ENCODE data around the gene EVI5L.
A peak's percentile ranks its signal among the peaks of the same experiment; 100 is the strongest.

Gene EVI5L

DNA sequence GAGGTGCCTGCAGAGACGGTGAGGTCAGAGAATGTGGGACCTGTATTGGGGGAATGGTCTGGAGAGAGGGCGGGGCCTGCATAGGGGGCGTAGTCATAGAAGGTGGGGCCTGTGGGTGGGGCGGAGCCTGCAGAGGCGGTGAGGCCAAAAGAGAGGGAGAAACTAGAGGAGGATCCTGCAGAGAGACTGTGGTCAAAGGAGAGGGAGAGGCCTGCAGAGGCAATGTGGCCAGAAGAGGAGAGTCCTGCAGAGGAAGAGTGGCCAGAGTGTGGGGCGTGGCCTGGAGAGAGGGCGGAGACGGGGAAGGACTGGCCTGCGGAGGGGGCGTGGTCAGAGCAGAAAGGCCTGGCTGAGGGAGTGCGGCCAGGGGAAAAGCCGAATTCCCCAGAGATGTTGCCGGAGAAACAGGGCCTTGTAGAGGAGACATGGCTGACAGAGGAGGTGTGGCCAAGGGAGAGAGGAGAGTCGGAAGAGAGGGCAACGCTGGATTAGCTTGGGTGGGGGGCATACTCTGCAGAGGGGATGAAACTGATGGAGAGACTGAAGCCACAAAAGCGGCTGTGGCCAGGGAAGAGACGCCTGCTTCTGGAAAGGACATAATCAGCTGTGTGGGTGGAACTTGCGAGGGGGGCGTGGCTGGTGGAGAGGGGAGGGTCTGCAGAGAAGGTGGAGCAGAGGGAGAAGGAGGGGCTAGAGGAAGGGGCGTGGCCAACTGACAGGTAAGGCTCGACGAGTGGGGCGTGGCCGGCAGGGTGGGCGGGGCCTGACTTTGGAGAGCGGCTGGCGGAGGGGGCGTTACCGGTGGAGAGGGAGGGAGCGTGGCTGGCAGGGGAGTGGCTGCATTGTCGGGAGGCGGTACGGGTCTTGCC lies 41.7 kb downstream of the EVI5L start:
- H3K9ac ChIP-seq (ENCODE audit: low read depth, low read length): no peak overlapping the region
- H3K9me3 ChIP-seq (replicated peaks; ENCODE audit: low read length): no peaks in the 10 kb centered on the region
- peak overlapping the region; percentile 83 for H3K4me2 ChIP-seq (ENCODE audit: low read length)
- no peaks in the 10 kb centered on the region for H3K36me3 ChIP-seq (ENCODE audit: insufficient read depth, low read length)
- H3K4me3 ChIP-seq (ENCODE audit: low read length): peak overlapping the region; percentile 64
- peaks cover 19% of the 10 kb centered on the region for H3K4me1 ChIP-seq (ENCODE audit: control insufficient read depth, insufficient read depth, low read length)
- H3K27me3 ChIP-seq (ENCODE audit: control insufficient read depth, insufficient read depth, low read length): peaks cover 36% of the 10 kb centered on the region

DNA sequence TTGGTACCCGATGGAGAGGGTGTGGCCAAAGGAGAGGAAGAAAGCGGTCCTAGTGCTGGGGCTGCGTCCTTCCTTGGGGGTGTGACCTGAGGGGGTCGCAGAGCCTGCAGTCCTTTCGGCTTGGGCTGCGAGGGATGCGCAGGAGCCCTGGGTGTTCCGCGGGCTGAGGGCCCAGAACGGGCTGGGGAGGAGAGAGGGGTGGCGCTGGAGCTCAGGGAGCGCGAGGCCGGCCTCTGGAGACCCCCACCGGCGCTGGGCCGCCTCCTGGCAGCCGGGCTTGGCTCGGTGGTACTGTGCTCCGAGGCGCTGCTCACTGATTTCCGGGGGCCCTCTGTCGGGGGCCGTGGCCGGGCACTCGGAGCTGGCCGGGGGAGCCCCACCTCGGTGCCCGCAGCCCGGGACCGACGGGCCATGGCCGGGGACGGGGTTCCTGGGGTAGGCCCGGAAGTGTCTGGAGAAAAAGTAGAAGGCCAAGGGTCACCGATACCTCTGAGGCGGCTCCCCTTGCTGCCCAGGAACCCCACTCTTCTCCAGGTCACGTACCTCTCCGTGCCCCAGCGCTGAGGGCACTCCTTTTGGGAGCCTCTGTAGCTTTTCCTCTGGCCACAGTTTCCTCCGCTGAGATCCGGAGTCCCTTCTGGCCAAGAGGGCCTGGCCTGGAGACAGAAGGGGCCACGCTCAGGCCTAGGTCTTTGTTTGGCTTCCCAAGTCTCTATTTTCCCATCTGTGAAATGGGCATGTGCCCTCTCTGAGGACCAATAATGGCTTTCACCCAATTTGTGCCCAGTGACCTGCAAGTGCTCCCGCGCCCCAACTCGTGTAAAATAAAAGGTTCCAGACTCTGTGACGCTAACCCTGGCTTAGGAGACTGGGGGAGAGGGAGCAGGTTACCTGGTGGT lies 42.5 kb downstream of the EVI5L start:
- no peaks in the 10 kb centered on the region for H3K36me3 ChIP-seq (ENCODE audit: insufficient read depth, low read length)
- H3K9me3 ChIP-seq (replicated peaks; ENCODE audit: low read length): no peaks in the 10 kb centered on the region
- H3K4me3 ChIP-seq (ENCODE audit: low read length): no peak overlapping the region
- H3K27me3 ChIP-seq (ENCODE audit: control insufficient read depth, insufficient read depth, low read length): peaks cover 27% of the 10 kb centered on the region
- no peak overlapping the region for H3K9ac ChIP-seq (ENCODE audit: low read depth, low read length)
- peak overlapping the region; percentile 83 for H3K4me2 ChIP-seq (ENCODE audit: low read length)
- H3K4me1 ChIP-seq (ENCODE audit: control insufficient read depth, insufficient read depth, low read length): peaks cover 23% of the 10 kb centered on the region

DNA sequence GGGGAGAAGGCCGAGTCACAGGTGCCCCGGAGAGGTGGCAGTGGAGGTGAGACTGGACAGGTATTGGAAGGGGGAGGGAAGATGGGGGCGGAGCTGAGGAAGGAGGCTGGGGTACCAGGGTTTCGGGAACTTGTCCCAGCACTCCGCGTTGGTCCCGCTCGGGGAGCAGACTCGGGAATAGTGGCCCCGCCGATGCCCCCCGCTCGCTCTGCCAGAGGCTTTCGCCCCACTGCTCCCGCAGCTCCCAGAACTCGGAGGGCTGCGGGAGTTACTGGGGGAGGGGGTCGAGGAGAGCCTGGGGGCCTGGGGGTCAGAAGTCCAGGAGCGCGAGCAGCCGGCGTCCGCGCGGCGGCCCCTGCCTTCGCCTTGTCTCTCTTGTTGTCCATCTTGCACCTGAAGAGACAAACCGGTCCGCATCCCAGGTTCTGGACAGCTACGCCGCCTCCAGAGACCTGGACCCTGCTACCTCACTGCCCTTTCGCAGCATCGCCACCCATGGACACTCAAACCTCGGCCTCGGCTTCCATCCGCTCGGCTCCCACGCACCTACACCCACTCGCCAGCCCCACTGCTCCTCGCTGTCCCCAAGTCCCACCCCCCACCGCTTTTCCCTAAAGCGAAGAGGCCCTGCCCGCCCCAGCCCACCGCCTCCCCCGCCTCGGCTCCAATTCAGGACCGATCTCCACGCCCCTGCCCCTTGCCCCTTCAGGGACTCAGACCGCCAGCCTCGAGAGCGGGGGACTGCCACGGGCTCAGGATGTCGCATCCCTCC lies 43.5 kb downstream of the EVI5L start:
- H3K9me3 ChIP-seq (replicated peaks; ENCODE audit: low read length): no peaks in the 10 kb centered on the region
- no peak overlapping the region for H3K4me2 ChIP-seq (ENCODE audit: low read length)
- H3K9ac ChIP-seq (ENCODE audit: low read depth, low read length): no peak overlapping the region
- H3K27me3 ChIP-seq (ENCODE audit: control insufficient read depth, insufficient read depth, low read length): peaks cover 27% of the 10 kb centered on the region
- H3K36me3 ChIP-seq (ENCODE audit: insufficient read depth, low read length): no peaks in the 10 kb centered on the region
- H3K4me3 ChIP-seq (ENCODE audit: low read length): no peak overlapping the region
- peaks cover 20% of the 10 kb centered on the region for H3K4me1 ChIP-seq (ENCODE audit: control insufficient read depth, insufficient read depth, low read length)

DNA sequence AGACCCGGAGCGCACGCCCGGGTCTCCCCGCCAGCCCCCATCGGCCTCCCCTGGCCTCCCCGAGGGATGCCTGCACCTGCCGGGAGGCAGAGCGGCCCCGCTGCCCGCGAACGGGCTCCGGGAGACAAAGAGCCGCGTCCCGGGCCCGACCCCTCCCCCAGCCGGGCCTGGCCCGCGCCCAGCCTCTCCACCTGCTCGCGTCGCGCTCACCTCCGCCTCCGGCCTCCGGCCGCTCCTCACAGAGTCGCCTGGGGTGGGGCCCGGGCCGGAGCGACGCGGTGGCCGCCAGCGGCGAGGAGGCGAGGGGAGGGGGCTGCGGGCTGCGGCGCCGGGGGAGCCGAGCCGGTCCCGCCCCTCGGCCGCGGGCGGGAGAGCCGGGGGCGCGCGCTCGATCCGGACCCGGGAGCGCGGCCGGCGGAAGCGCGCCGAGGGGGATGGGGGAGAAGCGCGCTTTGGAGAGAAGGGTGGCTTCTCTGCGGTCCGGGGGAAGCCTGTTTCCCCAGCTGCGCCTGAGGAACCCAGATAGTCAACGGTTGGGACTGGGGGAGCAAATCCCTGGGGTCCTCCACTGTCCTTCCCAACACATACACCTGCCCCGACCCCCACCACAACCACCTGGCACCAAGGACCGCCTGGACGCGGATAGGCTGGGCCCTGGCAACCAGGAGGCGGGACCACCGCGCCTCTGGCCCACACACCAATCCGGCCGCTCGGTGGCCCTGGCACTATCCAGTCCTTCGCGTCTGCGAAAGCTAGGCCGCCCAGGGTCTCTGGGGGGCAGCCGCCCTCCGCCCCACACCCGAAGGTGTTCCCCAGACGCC lies 44.3 kb downstream of the EVI5L start, which contains the start of gene PRR36:
Gene PRR36, minus strand, starts transcription at position 315 of the 821 bp plus-strand sequence. CDS start 701 bp downstream, outside the sequence.
- peak within 1 kb of the TSS; percentile 30 for H3K4me3 ChIP-seq (ENCODE audit: low read length)
- no peak within 1 kb of the TSS for H3K9ac ChIP-seq (ENCODE audit: low read depth, low read length)

DNA sequence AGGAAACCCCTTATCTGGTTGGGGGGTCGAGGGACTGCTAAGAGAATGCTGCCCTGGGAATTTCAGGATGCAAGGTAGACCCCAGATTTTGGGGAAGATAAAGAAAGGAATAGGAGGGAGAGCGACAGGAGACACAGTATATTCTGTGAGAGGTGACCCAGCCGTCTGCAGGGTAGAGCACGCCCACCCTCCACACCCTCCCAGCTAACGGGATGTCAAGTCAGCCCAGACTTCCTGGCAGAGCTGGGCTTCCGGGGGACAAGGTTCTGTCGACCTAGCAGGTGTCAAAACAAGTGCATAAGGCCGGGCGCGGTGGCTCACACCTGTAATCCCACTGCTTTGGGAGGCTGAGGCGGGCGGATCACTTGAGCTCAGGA lies 44.9 kb downstream of the EVI5L start:
- Histone ChIP-seq H3K36me3 (ENCODE audit: insufficient read depth, low read length) (no peaks in the 10 kb centered on the region), H3K4me1 (ENCODE audit: control insufficient read depth, insufficient read depth, low read length) (peaks cover 8% of the 10 kb centered on the region), H3K9ac (ENCODE audit: low read depth, low read length) (no peak overlapping the region), H3K4me2 (ENCODE audit: low read length) (no peak overlapping the region), H3K27me3 (ENCODE audit: control insufficient read depth, insufficient read depth, low read length) (peaks cover 27% of the 10 kb centered on the region), H3K4me3 (ENCODE audit: low read length) (no peak overlapping the region), H3K9me3 (replicated peaks; ENCODE audit: low read length) (no peaks in the 10 kb centered on the region)

More for the DNA sequence above, 44.3 kb downstream of the EVI5L start, which contains the start of gene PRR36:
- peaks cover 27% of the 10 kb centered on the region for H3K27me3 ChIP-seq (ENCODE audit: control insufficient read depth, insufficient read depth, low read length)
- H3K4me1 ChIP-seq (ENCODE audit: control insufficient read depth, insufficient read depth, low read length): peaks cover 12% of the 10 kb centered on the region
- no peaks in the 10 kb centered on the region for H3K36me3 ChIP-seq (ENCODE audit: insufficient read depth, low read length)
- peak within 1 kb of the TSS; percentile 33 for H3K4me2 ChIP-seq (ENCODE audit: low read length)
- no peaks in the 10 kb centered on the region for H3K9me3 ChIP-seq (replicated peaks; ENCODE audit: low read length)

DNA sequence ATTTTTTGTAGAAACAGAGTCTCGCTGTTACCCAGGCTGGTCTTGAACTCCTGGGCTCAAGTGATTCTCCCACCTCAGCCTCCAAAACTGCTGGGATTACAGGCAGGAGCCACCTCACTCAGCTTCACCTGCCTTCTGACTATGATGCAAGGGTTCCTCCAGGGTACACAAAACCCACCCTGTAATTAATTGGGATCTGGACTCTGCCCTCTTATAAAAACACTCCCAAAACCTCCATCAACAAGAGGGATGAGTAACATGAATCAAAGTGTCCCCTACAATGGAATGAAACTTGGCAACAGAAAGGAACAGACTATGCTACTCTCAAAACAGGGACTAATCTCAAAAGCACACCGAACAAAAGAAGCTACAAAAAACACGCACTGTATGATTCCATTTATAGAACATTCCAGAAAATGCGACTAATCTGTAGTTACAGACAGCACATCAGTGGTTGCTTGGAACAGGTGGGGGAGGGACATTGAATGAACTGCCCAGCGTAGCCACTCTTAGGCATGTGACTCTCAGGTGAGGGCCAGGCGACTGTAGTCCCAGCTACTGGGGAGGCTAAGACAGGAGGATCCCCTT lies 47.3 kb downstream of the EVI5L start:
- Histone ChIP-seq H3K36me3 (ENCODE audit: insufficient read depth, low read length) (no peaks in the 10 kb centered on the region), H3K9me3 (replicated peaks; ENCODE audit: low read length) (no peaks in the 10 kb centered on the region), H3K4me1 (ENCODE audit: control insufficient read depth, insufficient read depth, low read length) (peaks cover 4% of the 10 kb centered on the region), H3K9ac (ENCODE audit: low read depth, low read length) (no peak overlapping the region), H3K27me3 (ENCODE audit: control insufficient read depth, insufficient read depth, low read length) (peaks cover 27% of the 10 kb centered on the region), H3K4me3 (ENCODE audit: low read length) (no peak overlapping the region), H3K4me2 (ENCODE audit: low read length) (no peak overlapping the region)

- no peak overlapping the region for H3K9ac ChIP-seq (ENCODE audit: low read depth, low read length)
- H3K27me3 ChIP-seq (ENCODE audit: control insufficient read depth, insufficient read depth, low read length): peaks cover 10% of the 10 kb centered on the region
- no peak overlapping the region for H3K4me3 ChIP-seq (ENCODE audit: low read length)
- H3K4me1 ChIP-seq (ENCODE audit: control insufficient read depth, insufficient read depth, low read length): peaks cover 4% of the 10 kb centered on the region
- H3K9me3 ChIP-seq (replicated peaks; ENCODE audit: low read length): no peaks in the 10 kb centered on the region
- H3K4me2 ChIP-seq (ENCODE audit: low read length): no peak overlapping the region
- no peaks in the 10 kb centered on the region for H3K36me3 ChIP-seq (ENCODE audit: insufficient read depth, low read length)
Measured at GRCh38 chr19:7879111-7879807, 49.2 kb downstream of the EVI5L start.

DNA sequence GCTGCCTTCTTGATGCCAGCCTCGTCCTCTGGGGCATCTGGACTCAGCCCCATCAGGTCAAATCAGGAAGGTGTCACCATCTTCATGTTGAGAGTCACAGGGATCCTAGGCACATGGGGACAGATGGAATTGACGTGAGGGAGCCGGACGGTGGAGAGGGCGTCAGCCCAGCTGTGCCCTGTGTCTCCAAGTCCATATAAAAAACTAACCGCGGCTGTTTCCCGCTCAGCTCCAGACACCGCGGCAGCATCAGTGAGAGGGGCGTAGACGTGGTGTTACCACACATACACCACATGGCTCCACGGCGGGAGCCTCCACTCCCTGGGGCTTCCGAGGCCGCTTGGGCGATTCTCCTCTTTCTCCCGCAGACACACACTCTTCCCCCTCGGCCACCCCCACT lies 49.8 kb downstream of the EVI5L start:
- peaks cover 5% of the 10 kb centered on the region for H3K27me3 ChIP-seq (ENCODE audit: control insufficient read depth, insufficient read depth, low read length)
- H3K4me2 ChIP-seq (ENCODE audit: low read length): no peak overlapping the region
- no peak overlapping the region for H3K4me3 ChIP-seq (ENCODE audit: low read length)
- H3K9me3 ChIP-seq (replicated peaks; ENCODE audit: low read length): no peaks in the 10 kb centered on the region
- H3K36me3 ChIP-seq (ENCODE audit: insufficient read depth, low read length): no peaks in the 10 kb centered on the region
- no peak overlapping the region for H3K9ac ChIP-seq (ENCODE audit: low read depth, low read length)
- H3K4me1 ChIP-seq (ENCODE audit: control insufficient read depth, insufficient read depth, low read length): peaks cover 4% of the 10 kb centered on the region

DNA sequence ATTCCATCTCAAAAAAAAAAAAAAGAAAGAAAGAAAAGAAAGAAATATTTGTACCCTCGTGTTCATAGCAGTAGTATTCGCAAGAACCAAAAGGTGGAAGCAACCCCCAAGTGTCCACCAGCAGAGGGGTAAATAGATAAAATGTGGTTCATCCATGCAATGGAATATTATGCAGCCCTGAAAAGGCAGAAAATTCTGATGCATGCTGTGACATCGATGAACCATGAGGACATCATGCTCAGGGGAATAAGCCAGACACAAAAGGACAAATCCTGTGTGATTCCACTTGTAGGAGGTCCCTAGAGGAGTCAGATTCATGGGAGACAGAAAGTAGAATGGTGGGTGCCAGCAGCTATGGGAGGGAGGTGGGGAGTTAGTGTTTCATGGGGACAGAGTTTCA lies 51.9 kb downstream of the EVI5L start:
- Histone ChIP-seq H3K4me1 (ENCODE audit: control insufficient read depth, insufficient read depth, low read length) (peaks cover 4% of the 10 kb centered on the region), H3K4me2 (ENCODE audit: low read length) (no peak overlapping the region), H3K9me3 (replicated peaks; ENCODE audit: low read length) (no peaks in the 10 kb centered on the region), H3K36me3 (ENCODE audit: insufficient read depth, low read length) (no peaks in the 10 kb centered on the region), H3K9ac (ENCODE audit: low read depth, low read length) (no peak overlapping the region), H3K27me3 (ENCODE audit: control insufficient read depth, insufficient read depth, low read length) (no peaks in the 10 kb centered on the region), H3K4me3 (ENCODE audit: low read length) (no peak overlapping the region)

DNA sequence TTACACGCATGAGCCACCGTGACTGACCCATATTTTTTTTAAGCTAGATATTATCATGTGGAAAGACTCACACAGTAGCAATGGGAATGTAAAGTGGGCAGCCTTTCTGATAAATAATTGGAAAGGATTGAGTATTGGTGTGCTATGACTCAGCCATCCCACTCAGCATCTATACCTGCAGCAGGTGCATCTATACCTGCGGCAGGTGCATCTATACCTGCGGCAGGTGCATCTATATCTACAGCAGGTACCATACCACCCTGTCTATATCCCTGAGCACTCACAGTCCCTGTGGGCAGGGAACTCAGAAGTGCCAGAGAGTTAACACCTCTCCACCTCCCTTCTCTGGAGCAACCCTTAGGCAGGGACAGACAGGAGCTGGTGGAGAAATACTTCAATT lies 53.1 kb downstream of the EVI5L start:
- H3K4me1 ChIP-seq (ENCODE audit: control insufficient read depth, insufficient read depth, low read length): peaks cover under 1% of the 10 kb centered on the region
- no peak overlapping the region for H3K4me2 ChIP-seq (ENCODE audit: low read length)
- no peak overlapping the region for H3K4me3 ChIP-seq (ENCODE audit: low read length)
- no peaks in the 10 kb centered on the region for H3K27me3 ChIP-seq (ENCODE audit: control insufficient read depth, insufficient read depth, low read length)
- no peak overlapping the region for H3K9ac ChIP-seq (ENCODE audit: low read depth, low read length)
- no peaks in the 10 kb centered on the region for H3K9me3 ChIP-seq (replicated peaks; ENCODE audit: low read length)
- no peaks in the 10 kb centered on the region for H3K36me3 ChIP-seq (ENCODE audit: insufficient read depth, low read length)
